ENCODE measurements around the gene ENPP1.

DNA sequence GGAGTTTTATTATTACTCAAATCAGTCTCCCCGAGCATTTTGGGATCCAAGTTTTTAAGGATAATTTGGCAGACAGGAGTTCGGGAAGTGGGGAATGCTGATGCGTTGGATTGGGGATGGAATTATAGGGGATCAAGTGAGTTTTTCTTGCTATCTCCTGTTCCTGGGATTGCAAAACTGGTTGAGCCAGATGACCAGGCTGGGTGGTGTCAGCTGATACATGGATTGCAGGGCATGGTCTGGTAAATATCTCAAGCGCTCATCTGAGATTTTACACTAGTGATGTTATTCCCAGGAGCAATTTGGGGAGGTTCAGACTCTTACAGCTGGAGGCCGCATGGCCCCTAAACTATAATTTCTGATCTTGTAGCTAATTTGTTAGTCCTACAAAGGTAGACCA is 54.7 kb downstream of the ENPP1 start:
- no peak for TF ChIP-seq RAD21 (IDR thresholded peaks at IDR 0.05; ENCODE audit: low read length)
- no peak for TF ChIP-seq RFX5 (IDR thresholded peaks at IDR 0.05; ENCODE audit: low read depth, low read length)
- TF ChIP-seq, protein P1, sequence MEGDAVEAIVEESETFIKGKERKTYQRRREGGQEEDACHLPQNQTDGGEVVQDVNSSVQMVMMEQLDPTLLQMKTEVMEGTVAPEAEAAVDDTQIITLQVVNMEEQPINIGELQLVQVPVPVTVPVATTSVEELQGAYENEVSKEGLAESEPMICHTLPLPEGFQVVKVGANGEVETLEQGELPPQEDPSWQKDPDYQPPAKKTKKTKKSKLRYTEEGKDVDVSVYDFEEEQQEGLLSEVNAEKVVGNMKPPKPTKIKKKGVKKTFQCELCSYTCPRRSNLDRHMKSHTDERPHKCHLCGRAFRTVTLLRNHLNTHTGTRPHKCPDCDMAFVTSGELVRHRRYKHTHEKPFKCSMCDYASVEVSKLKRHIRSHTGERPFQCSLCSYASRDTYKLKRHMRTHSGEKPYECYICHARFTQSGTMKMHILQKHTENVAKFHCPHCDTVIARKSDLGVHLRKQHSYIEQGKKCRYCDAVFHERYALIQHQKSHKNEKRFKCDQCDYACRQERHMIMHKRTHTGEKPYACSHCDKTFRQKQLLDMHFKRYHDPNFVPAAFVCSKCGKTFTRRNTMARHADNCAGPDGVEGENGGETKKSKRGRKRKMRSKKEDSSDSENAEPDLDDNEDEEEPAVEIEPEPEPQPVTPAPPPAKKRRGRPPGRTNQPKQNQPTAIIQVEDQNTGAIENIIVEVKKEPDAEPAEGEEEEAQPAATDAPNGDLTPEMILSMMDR (conservative IDR thresholded peaks at IDR 0.05; ENCODE audit: low read depth, low read length), result no peak
- TF ChIP-seq POLR2A (IDR thresholded peaks at IDR 0.05; ENCODE audit: low read depth, low read length), result no peak
- no peak for TF ChIP-seq RCOR1 (IDR thresholded peaks at IDR 0.05; ENCODE audit: insufficient replicate concordance, low read length)
- TF ChIP-seq, protein P2, sequence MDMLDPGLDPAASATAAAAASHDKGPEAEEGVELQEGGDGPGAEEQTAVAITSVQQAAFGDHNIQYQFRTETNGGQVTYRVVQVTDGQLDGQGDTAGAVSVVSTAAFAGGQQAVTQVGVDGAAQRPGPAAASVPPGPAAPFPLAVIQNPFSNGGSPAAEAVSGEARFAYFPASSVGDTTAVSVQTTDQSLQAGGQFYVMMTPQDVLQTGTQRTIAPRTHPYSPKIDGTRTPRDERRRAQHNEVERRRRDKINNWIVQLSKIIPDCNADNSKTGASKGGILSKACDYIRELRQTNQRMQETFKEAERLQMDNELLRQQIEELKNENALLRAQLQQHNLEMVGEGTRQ (IDR thresholded peaks at IDR 0.05; ENCODE audit: low read depth, low read length), result no peak
- TF ChIP-seq MAFK (IDR thresholded peaks at IDR 0.05; ENCODE audit: low read depth, low read length), result no peak
- no peak for TF ChIP-seq MXI1 (IDR thresholded peaks at IDR 0.05; ENCODE audit: borderline replicate concordance, low read depth, low read length)
- TF ChIP-seq SMC3 (IDR thresholded peaks at IDR 0.05; ENCODE audit: low read depth, low read length), result no peak

Data from IMR-90 (cell line).